Panc1 (cell line): ENCODE data around the gene PLAAT2. TPM values are rescaled to one million over a fixed set of nuclear protein-coding genes. Genes with fewer than 3 reads are reported as not detected.
"Not testable (repeated sequence)": the region's sequence is repeated elsewhere in the genome, so short reads cannot be mapped to it uniquely, and the experiment has no call there.

Experiments used
- ATAC-seq: fragments of 200-7000 bp; cut with Tn5 transposase; 2 replicates; pipeline ENCODE4 v1.9.1; 2020; ENCODE audit warnings: mild to moderate bottlenecking, moderate library complexity
- BruUV-seq: library from RNA; stranded (reverse); fragments of 400-500 nt; replicated peaks from 2 replicates; lab custom pipeline; 2021; lab: Mats Ljungman, UMichigan
- CTCF ChIA-PET: fragments of 300-600 bp; sonication (Branson Sonifier 250); formaldehyde crosslinking; loops from one replicate; lab custom pipeline; 2022; ENCODE audit warnings: antibody characterized with exemption; lab: Charles Lee
- POLR2A ChIA-PET: fragments of 300-600 bp; sonication (Branson Sonifier 250); formaldehyde crosslinking; loops from one replicate; lab custom pipeline; 2022; ENCODE audit warnings: antibody characterized with exemption; lab: Charles Lee
- DNase-seq: peaks from one replicate; pipeline ENCODE4 v3.0.0-alpha.2; 2010; ENCODE audit warnings: low read depth, low spot score
- H3K27ac ChIP-seq: 2 replicates; pipeline ENCODE4 v1.5.1; 2011; ENCODE audit warnings: mild to moderate bottlenecking, low read length, inconsistent platforms
- H3K27me3 ChIP-seq: fragments of 200-500 bp; sonication (Bioruptor generic); 2 replicates; pipeline ENCODE4 v1.6.0; 2014; ENCODE audit warnings: low read length, inconsistent platforms; ENCODE audit not compliant: control insufficient read depth, insufficient read depth
- H3K36me3 ChIP-seq: fragments of 200-500 bp; sonication (Bioruptor generic); 2 replicates; pipeline ENCODE4 v1.5.1; 2014; ENCODE audit warnings: inconsistent platforms, mild to moderate bottlenecking, low read length, moderate library complexity; ENCODE audit not compliant: control insufficient read depth, insufficient read depth
- H3K4me1 ChIP-seq: 2 replicates; pipeline ENCODE4 v1.5.1; 2011; ENCODE audit warnings: inconsistent platforms, mild to moderate bottlenecking, low read length, moderate library complexity; ENCODE audit not compliant: control insufficient read depth, insufficient read depth
- H3K4me3 ChIP-seq, 2 experiments: 2 replicates each; pipeline ENCODE4 v1.5.1; 2011 to 2012; ENCODE audit warnings: low read depth in 2 of 2, low read length in 2 of 2, mild to moderate bottlenecking in 2 of 2, inconsistent platforms in 1 of 2, moderate library complexity in 1 of 2
- H3K9me3 ChIP-seq: fragments of 200-500 bp; sonication (Bioruptor generic); 2 replicates; pipeline ENCODE4 v1.5.1; 2014; ENCODE audit warnings: low read depth, mild to moderate bottlenecking, inconsistent platforms, low read length, moderate library complexity; ENCODE audit not compliant: control insufficient read depth, insufficient read depth
- CTCF ChIP-seq: fragments of 450-650 bp; IDR thresholded peaks from 2 replicates; pipeline ENCODE4 v1.5.1; 2017; ENCODE audit warnings: mild to moderate bottlenecking
- POLR2AphosphoS5 ChIP-seq: IDR thresholded peaks from 2 replicates; pipeline ENCODE4 v1.6.1; 2012; ENCODE audit warnings: mild to moderate bottlenecking, low read depth, low read length, moderate library complexity
- SIN3A ChIP-seq: IDR thresholded peaks from 2 replicates; pipeline ENCODE4 v1.6.1; 2012; ENCODE audit warnings: low read depth, mild to moderate bottlenecking, low read length, moderate library complexity, borderline replicate concordance; ENCODE audit not compliant: insufficient read depth
- TCF7L2 ChIP-seq: IDR thresholded peaks from 2 replicates; pipeline ENCODE4 v1.6.1; 2011; ENCODE audit warnings: mild to moderate bottlenecking, low read depth, low read length, inconsistent platforms
- in situ Hi-C: cut with HindIII; loops from 2 replicates; pipeline ENCODE4 v1.10.0; 2016; ENCODE audit warnings: low sequenced_read_pairs, low pct_unique_long_range_greater_than_20kb
- intact Hi-C: fragments of 100-400 bp; cut with micrococcal nuclease; formaldehyde crosslinking; loops from one replicate; pipeline ENCODE4 v1.10.0; 2022; ENCODE audit not compliant: unreplicated experiment
- total RNA-seq: library from RNA; stranded (reverse); gene quantifications from one replicate; pipeline ENCODE4 v1.2.1, GENCODE V29; 2021; ENCODE audit not compliant: unreplicated experiment
- TF ChIP-seq, protein P1 (sequence below), 2 experiments: IDR thresholded peaks; 2 replicates each; pipeline ENCODE4 v1.6.1; 2011 to 2012; ENCODE audit warnings: low read depth in 2 of 2, control low read depth in 1 of 2, low read length in 1 of 2, mild to moderate bottlenecking in 1 of 2, moderate library complexity in 1 of 2; ENCODE audit not compliant: insufficient read depth in 1 of 2

Gene PLAAT2
- total RNA-seq, 1 experiment from 2014 or later: not detected

GRCh38 chr11:63583357-63583677 is 20.1 kb upstream of the PLAAT2 start:
- ChIA-PET POLR2A (no interaction called here), CTCF (no interaction called here)
- no peaks in the 10 kb centered on the region; the same call in 1 of the 2 replicates for H3K9me3 ChIP-seq
- DNase-seq (no peak), ATAC-seq (no peak)
- no peak overlapping the region for H3K4me3 ChIP-seq
- H3K36me3 ChIP-seq: no peaks in the 10 kb centered on the region
- in situ Hi-C loops (no loop called here), intact Hi-C loops (no loop called here)
- TF ChIP-seq SIN3A (no peak), TCF7L2 (no peak), POLR2AphosphoS5 (no peak), CTCF (no peak)
- TF ChIP-seq, protein P1, sequence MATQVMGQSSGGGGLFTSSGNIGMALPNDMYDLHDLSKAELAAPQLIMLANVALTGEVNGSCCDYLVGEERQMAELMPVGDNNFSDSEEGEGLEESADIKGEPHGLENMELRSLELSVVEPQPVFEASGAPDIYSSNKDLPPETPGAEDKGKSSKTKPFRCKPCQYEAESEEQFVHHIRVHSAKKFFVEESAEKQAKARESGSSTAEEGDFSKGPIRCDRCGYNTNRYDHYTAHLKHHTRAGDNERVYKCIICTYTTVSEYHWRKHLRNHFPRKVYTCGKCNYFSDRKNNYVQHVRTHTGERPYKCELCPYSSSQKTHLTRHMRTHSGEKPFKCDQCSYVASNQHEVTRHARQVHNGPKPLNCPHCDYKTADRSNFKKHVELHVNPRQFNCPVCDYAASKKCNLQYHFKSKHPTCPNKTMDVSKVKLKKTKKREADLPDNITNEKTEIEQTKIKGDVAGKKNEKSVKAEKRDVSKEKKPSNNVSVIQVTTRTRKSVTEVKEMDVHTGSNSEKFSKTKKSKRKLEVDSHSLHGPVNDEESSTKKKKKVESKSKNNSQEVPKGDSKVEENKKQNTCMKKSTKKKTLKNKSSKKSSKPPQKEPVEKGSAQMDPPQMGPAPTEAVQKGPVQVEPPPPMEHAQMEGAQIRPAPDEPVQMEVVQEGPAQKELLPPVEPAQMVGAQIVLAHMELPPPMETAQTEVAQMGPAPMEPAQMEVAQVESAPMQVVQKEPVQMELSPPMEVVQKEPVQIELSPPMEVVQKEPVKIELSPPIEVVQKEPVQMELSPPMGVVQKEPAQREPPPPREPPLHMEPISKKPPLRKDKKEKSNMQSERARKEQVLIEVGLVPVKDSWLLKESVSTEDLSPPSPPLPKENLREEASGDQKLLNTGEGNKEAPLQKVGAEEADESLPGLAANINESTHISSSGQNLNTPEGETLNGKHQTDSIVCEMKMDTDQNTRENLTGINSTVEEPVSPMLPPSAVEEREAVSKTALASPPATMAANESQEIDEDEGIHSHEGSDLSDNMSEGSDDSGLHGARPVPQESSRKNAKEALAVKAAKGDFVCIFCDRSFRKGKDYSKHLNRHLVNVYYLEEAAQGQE (IDR thresholded peaks at IDR 0.05; ENCODE audit: insufficient read depth in 1 of 2, low read depth in 2 of 2, low read length in 1 of 2): no peak
- no peaks in the 10 kb centered on the region for H3K27me3 ChIP-seq
- H3K27ac ChIP-seq: no peak overlapping the region
- H3K4me1 ChIP-seq: no peaks in the 10 kb centered on the region
- no TSS peak for BruUV-seq

GRCh38 chr11:63581224-63581623 is 18.0 kb upstream of the PLAAT2 start:
- H3K27me3 ChIP-seq, DNase-seq, H3K4me1 ChIP-seq, H3K36me3 ChIP-seq, POLR2A ChIA-PET, BruUV-seq, CTCF ChIA-PET, H3K27ac ChIP-seq, H3K4me3 ChIP-seq, ATAC-seq, H3K9me3 ChIP-seq, intact Hi-C loops, in situ Hi-C loops: not testable (repeated sequence)

GRCh38 chr11:63578882-63579281 is 15.7 kb upstream of the PLAAT2 start:
- POLR2A ChIA-PET, in situ Hi-C loops, DNase-seq, H3K36me3 ChIP-seq, intact Hi-C loops, H3K9me3 ChIP-seq, BruUV-seq, H3K27ac ChIP-seq, CTCF ChIA-PET, H3K4me1 ChIP-seq, ATAC-seq, H3K4me3 ChIP-seq, H3K27me3 ChIP-seq: not testable (repeated sequence)
